GM12891 (cell line): Measurements from ENCODE around the gene FOXK2.

Experiments used
- POLR2A ChIP-seq: IDR thresholded peaks from 2 replicates; pipeline ENCODE4 v1.6.1; 2011; ENCODE audit warnings: low read depth, low read length, control low read depth
- POLR2AphosphoS5 ChIP-seq: IDR thresholded peaks from 2 replicates; pipeline ENCODE4 v1.6.1; 2011; ENCODE audit warnings: low read depth, low read length, control low read depth
- SPI1 ChIP-seq: IDR thresholded peaks from 2 replicates; pipeline ENCODE4 v1.6.1; 2011; ENCODE audit warnings: low read depth, low read length, control low read depth
- TAF1 ChIP-seq: IDR thresholded peaks from 2 replicates; pipeline ENCODE4 v1.6.1; 2011; ENCODE audit warnings: low read depth, low read length, control low read depth

GRCh38 chr17:82561429-82562035 lies 42.0 kb downstream of the FOXK2 start:
- TF ChIP-seq POLR2A (no peak), TAF1 (no peak), POLR2AphosphoS5 (no peak), SPI1 (no peak)
